Medulla oblongata (tissue), 1 donor: ENCODE results near the gene TARBP2.

Source experiments
- DNase-seq: peaks from one replicate; pipeline ENCODE4 v3.0.0-alpha.2; 2015; ENCODE audit errors: extremely low spot score

The TARBP2 gene

GRCh38 chr12:53500776-53501614 lies at the start of gene TARBP2:
TSS of gene TARBP2 (plus strand) at chr12:53501283. CDS start at chr12:53501409, 126 bp downstream.
- DNase-seq = peak; percentile 100

- peak; percentile 100 for DNase-seq
These were observed 49.4 kb upstream of the TARBP2 start, which contains the start of gene PCBP2 for GRCh38 chr12:53451661-53452158. TSS of gene PCBP2 (plus strand) at chr12:53452102. CDS start at chr12:53454801, 2,699 bp downstream.

- DNase-seq = peak; percentile 89
These were observed 48.7 kb upstream of the TARBP2 start for GRCh38 chr12:53452159-53453077.

- no peak for DNase-seq
These were observed 47.0 kb upstream of the TARBP2 start for GRCh38 chr12:53453953-53454640.

- DNase-seq = no peak
These were observed 46.4 kb upstream of the TARBP2 start for GRCh38 chr12:53454707-53455106.

- no peak for DNase-seq
These were observed 44.3 kb upstream of the TARBP2 start for GRCh38 chr12:53456654-53457366.

- DNase-seq = no peak
These were observed 42.0 kb upstream of the TARBP2 start for GRCh38 chr12:53459097-53459496.

- no peak for DNase-seq
These were observed 40.0 kb upstream of the TARBP2 start for GRCh38 chr12:53461059-53461458.

- DNase-seq = no peak
These were observed 39.5 kb upstream of the TARBP2 start for GRCh38 chr12:53461591-53461990.

GRCh38 chr12:53462935-53463334 lies 38.1 kb upstream of the TARBP2 start:
- no peak for DNase-seq

- DNase-seq = no peak
These were observed 37.1 kb upstream of the TARBP2 start for GRCh38 chr12:53463802-53464560.

- no peak for DNase-seq
These were observed 36.2 kb upstream of the TARBP2 start for GRCh38 chr12:53464685-53465418.

- no peak for DNase-seq
These were observed 35.4 kb upstream of the TARBP2 start for GRCh38 chr12:53465679-53466078.

- DNase-seq = no peak
These were observed 34.4 kb upstream of the TARBP2 start for GRCh38 chr12:53466640-53467039.

GRCh38 chr12:53467082-53467481 lies 34.0 kb upstream of the TARBP2 start:
- DNase-seq = no peak

GRCh38 chr12:53467880-53468279 lies 33.2 kb upstream of the TARBP2 start:
- no peak for DNase-seq

- no peak for DNase-seq
These were observed 32.8 kb upstream of the TARBP2 start for GRCh38 chr12:53468282-53468681.

GRCh38 chr12:53472056-53472582 lies 29.0 kb upstream of the TARBP2 start:
- no peak for DNase-seq

- no peak for DNase-seq
These were observed 27.0 kb upstream of the TARBP2 start for GRCh38 chr12:53474077-53474476.
